Measurements from ENCODE around the gene IRAK2.
"Not testable (repeated sequence)": the region's sequence is repeated elsewhere in the genome, so short reads cannot be mapped to it uniquely, and the experiment has no call there.

Gene IRAK2

DNA sequence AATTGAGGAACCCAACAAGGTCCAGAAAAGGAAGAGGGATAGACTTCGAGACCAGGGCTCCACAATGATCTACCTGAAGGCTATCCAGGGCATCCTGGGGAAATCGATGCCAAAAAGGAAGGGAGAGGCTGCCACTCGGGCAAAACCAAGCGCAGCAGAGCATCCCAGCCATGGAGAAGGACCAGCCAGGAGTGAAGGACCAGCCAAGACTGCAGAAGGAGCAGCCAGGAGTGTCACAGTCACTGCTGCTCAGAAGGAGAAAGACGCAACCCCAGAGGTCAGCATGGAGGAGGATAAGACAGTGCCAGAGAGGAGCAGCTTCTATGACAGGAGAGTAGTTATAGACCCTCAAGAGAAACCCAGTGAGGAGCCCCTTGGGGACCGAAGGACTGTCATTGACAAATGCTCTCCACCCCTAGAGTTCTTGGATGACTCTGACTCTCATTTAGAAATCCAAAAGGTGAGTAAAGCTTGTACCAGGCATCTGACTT lies 95.5 kb downstream of the IRAK2 start:
- no peak for DNase-seq

DNA sequence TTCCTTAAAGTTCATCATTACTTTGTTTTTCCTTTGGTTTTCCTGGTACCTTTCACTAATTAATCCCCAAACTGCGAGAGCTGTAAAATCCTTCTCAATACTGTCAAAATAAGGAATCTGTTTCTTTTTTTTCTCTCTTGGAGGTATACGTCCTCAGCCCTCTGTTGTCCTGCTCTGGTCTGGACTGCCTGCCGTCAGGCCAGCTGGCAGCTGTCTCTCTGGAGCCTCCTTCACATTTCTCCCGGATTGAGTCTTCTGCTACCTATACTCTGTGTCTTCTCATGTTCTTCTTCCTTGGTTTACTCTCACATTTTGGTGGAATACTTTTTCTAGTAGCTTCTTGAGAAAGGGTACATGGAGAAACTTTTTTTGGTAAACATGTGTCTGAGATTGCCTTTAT lies 97.3 kb downstream of the IRAK2 start:
- DNase-seq, result no peak

DNA sequence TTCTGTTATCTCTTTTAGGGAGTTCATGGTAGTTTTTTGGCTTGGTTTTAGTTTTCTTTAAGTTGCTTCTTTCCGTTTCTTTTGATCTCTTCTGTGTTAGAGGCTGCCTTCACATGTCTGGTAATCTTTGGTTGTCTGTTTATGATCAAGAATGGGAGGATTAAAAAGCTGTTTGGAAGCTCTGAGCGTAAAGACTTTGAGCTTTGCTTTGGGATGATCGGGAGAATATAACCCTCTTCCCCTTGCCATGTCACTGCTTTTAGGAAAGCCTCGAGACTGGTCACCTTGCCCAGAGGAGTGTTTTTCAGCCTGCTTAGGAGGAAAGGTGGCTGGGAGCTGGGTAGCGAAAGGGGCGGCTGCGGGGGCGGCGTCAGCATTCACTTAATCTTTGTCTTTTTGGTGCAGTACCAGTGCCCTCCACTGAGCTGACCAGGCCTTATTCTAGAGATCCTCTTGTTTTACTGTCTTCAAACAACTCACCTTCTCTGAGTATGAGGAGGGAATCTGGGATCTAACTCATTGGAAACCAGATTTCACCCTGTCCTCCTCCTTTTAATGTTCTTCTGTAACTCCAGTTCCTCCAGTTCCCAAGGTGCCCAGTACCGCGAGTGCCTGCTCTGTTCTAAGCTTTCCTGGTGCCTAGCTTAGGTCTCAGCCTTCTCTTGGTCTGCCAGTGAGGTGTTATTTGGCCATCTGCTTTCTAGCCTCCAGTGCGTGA lies 99.1 kb downstream of the IRAK2 start:
- peak; percentile 66 for DNase-seq

DNA sequence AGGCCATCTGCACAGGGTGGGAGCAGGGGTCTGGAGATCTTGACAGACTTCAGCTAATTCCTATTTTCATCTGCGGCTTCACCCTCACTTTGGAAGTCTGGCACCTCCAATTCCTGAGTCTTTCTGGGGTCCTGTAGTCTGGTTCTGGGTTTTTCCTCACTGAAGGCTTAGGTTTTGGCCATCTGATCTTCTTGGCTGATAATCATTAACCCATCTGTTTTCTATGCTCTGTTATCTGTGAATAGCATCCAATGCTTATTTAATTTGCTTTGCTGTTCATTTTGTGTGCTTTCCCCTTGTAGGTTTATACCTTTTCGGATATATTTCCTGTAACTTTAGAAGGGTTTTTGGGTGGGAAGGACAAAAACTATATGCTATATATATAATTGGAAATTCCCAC lies 101.1 kb downstream of the IRAK2 start:
- DNase-seq, result no peak

DNA sequence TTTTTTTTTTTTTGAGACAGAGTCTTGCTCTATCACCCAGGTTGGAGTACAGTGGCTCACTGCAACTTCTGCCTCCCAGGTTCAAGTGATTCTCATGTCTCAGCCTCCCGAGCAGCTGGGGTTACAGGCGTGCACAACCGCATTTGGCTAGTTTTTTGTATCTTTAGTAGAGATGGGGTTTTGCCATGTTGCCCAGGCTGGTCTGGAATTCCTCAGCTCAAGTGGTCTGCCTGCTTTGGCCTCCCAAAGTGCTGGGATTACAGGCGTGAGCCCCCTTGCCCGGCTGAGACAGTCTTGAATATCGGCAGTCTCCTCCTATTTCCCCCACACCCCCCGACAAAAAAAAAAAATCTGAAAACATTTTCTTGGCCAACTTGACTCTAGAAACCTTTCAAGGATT lies 102.2 kb downstream of the IRAK2 start:
- DNase-seq, result not testable (repeated sequence)

DNA sequence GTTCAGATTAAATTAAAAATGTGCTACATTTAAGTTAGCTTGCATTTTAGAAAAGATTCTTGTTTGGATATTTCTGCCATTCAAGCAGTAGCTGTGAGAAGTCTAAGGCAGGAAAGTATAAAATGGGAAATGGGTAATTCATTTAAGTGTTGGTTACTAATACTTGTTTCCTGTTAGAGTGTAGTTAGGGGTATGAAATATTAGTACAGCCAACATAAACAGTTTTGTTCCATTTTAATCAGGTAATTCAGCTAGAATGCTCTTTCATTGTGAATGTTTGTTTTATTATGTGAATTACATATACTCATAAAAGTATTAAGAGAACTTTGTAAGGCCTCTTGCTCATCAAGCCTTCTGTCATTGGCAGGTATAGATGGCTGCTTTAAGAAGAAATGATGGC lies 103.4 kb downstream of the IRAK2 start:
- no peak for DNase-seq

DNA sequence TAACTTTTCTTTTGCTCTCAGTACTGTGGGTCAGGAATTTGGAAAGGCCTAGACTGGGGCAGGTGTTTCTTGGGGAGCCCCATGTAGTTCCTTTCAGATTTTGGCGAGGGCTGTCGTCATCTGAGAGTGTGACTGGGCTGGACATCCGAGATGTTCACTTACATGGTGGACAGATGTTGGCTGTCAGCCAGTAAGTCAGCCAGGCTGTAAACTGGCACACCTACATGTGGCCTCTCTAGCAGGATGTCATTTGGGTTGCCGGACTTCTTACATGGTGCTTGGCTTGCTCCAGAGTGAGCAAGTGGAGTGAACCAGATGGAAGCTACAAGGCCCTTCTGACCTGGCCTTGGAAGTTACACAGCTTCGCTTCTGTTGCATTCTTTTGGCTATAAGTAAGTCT lies 104.2 kb downstream of the IRAK2 start:
- DNase-seq, result no peak

DNA sequence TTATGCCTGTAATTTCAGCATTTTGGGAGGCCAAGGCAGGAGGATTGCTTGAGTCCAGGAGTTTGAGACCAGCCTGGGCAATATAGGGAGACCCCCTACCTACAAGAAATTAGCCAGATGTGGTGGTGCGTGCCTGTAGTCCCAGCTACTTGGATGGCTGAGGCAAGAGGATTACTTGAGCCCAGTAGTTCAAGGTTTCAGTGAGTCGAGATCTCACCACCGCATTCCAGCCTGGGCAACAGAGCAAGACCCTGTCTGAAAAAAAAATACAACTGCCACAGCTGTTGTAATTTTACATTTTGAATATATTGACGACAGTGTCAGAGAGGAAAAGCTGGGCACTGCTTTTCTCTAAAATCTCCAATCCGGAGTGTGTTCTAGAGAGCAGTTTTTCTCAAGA lies 104.7 kb downstream of the IRAK2 start:
- DNase-seq, result no peak

DNA sequence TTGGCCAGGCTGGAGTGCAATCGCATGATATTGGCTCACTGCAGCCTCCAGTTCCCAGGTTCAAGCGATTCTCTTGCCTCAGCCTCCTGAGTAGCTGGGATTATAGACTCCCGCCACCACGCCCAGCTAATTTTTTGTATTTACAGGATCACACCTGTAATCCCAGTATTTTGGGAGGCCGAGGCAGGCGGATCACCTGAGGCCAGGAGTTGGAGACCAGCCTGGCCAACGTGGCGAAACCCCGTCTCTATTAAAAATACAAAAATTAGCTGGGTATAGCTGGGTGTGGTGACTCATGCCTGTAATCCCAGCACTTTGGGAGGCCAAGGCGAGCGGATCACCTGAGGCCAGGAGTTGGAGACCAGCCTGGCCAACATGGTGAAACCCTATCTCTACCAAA lies 107.8 kb downstream of the IRAK2 start:
- not testable (repeated sequence) for DNase-seq

DNA sequence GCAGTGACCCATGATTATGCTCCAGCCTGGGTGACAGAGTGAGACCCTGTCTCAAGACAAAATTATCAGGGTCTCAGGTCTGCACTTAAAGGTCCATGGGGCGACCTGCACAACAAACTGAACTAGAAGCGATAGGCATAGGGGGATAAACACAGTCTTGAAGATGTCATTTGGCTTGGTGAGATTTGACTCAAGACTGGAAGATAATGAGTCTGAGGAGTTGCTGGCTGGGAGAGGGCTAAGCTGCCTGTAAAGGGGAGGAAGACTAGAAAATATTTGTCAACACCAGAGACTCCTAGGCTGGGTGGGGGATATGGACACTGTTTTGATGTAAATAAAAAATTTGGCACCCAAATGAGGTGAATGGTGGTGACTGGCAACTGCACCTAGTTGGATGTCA lies 108.3 kb downstream of the IRAK2 start:
- no peak for DNase-seq

DNA sequence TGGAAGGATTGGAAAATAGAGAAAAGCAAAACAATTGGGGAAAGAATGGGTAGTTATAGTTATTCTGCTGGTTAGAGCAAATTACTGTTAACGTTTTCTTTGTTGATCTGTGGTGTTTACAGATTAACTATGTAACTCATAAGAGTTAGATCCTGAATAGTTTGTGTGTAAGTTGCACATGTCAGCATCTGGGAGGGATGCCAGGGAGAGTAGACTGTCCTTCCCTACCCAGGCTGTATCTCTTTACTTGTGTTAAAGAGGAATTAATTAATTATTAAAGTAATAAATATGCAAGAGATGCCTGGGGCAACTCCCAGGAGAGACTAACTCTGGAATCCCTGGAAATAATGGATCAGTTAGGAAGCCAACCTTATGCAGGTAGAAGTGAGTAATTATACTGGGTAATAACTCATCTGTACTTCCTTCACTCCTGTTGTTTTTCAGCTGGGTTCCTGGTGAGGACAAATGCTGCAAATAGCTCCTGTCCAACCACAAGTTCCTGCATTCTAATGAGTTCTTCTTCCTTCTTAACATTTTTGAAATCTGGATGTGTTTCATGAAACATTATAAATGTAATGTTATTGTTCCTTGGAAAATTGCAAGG lies 109.1 kb downstream of the IRAK2 start:
- no peak for DNase-seq

DNA sequence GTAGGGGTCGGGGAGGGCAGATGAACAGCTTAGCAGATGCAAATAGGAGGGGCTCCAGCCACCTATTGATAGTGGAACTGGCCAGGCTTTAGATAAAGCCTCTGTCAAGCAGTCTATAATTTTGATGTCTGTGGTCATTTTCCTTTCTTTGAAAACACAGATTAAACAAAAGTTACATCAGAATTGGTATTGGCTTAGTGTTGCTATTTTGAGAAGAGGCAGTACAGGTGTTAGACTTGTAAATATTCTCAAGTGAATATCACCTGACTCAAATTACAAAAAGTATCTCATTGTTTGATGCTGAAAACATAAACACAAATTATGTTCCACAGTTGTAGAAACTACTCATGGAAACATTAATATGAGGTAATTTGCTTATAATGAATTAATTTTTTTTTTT lies 109.9 kb downstream of the IRAK2 start:
- no peak for DNase-seq

DNA sequence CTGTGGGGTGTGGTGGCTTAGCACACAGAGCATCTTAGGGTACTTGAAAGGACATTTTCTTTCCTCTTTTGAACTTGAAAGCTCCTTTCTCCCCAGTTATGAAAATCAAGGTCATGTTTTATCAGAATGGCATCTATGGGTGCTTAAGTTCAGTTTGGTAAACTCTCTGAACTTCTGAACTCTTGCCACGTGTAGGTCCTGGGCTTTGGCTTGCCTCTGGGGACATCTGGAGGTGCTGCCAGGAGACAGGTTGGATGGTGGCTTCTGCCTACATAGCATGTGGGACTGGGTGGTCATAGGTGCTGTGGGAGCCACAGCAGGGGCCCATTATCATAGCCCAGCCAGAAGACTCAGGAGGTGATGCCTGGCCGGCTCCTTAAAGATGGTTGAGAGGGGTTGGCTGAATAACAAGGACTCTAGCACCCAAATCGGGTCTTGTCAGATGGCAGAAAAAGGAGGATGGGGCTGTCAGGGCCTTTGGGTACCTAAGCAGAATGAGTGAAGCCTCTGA lies 112.5 kb downstream of the IRAK2 start:
- DNase-seq, result no peak

DNA sequence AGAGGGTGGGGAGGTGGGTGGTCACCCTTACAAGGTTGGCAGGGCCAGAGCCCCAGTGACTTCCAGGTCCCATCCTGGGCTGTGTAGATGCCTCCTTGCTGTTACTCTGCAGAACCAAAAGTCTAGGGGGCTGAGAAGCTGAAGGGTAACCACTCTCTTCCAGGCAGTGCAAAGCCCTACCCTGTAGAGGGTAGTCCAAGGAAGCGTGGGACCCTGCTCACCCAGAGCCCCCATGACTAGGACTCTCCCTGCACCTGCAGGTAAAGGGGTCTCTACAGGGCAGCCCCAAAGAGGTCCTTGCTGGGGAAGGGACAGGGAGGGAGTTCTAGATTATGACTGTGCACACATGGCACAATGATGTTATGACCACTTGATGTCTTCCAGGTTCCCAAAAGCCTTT lies 113.8 kb downstream of the IRAK2 start:
- no peak for DNase-seq

DNA sequence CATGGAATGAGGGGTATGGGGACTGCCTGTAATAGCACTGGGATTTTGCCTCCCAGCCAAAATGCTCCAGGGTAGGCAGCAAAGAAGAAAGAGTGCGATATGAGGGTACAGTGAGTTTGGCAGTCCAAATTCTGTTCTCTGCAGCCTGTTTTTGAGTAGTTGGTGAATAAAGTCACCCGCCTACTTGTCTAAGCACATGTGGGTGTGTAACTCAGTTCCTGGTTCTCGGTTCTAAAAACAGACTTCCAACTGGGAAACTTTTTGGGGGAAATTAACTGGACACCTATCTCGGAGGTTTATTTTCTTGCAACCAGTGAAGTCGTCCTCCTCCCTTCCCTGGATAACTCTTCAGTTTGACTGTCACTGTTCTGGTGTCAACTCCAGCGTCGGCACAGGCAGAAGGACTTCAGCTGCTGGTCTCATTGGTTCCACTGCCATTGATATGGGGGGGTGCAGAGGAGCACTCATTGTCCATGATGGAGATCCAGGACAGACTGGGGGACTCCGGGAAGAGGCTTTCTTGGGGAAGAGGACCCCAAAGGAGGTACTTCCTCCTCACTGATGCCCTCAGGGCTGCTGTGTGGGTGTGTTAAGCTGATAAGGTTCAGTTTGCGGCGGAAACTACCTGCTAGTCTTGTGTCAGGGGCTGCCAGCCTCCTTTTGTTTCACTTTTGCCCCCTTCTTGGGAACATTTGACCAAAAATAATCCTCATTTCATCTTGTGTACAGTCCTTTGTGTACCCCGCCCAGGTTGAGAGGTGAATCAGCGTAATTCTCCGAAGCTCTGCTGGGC lies 114.9 kb downstream of the IRAK2 start:
- no peak for DNase-seq

DNA sequence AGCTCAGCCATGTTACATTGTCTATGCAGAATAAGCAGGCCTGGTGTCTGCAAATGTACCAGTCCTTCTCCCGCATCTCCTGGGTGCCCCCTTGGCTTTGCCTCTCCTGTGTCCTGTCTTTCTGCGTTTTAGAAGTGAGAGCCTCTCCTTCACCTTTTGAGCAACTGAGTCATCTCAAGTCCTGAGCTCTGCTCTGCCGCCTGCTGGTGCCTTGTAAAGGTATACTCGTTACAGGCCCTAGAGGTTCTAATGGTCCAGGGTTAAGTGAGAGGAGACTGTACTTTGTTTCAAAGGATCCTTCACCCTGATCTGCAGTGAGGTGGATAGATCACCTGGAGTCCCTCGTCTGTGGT lies 115.4 kb downstream of the IRAK2 start:
- DNase-seq, result no peak

DNA sequence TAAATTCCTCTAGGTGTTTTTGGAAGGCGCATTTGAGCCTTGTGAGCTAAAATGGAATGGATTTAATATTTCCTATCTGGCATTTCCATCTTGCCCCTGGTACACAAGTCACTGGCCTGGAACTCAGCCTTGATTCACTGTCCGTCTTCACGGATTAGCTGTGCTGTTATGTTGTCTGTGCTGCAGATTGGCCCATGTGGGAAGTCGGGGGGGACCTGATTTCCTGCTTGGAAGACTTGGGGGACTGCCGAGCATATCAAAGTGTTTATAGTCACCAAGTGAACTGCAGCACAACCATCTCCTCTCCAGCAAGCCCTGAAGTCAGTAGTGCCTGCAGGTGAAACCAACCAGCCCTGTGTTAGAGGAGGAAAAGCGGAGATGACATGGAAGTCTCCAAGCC lies 115.9 kb downstream of the IRAK2 start:
- DNase-seq, result no peak

DNA sequence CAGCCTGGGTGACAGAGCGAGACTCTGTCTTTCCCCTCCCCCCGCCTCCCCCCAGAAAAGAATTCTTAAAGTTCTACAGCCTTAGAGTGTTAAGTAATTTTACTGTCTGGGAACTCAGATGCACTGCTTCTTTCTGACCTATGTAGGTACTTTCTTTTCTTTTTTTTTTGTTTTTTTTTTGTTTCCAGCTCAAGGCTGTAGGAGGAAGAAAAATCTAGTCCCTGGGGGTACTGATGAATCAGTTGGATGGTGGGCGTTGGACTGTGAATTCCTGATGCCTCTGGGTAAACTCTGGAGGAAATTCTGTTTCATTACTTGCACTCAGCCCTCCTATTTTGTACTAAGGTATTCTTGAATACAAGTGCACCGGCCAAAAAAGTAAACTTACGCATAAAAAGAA lies 117.2 kb downstream of the IRAK2 start:
- no peak for DNase-seq

DNA sequence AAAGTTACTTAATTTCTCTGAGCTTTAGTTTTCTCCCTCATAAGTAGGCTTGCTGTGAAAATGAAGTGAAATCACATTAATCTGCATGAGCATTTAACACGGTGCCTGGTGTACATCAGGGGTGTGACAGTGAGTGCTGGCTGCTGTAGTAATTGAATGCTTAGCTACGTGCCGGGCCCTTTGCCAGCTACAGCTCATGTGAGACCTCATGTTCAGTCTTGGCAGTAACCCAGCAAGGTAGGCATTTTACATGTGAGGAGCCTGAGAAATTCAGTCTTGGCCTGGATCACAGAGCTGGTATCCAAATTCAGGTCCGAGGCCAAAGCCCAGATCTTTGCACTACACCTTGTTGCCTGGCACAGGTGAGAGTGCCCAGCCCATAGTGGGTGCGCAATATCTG lies 118.9 kb downstream of the IRAK2 start:
- DNase-seq, result no peak

DNA sequence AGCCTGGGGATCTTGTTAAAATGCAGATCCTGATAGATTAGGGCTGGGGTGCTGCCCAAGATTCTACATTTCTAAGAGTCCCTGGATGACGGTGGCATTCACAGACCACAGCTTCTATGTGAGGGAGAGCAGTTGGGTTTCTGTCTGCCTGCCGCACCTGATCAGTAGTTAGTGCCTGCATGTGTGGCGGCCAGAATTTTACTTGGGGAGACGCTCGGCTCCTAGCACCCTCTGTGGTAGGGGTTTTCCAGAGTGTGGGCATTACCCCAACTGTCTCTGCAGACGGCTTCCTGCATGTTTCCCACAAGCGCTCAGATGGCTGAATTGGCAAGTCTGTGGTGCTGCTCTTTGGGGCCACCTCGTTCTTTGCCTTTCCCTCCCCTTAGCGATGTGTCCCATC lies 119.8 kb downstream of the IRAK2 start:
- no peak for DNase-seq

DNA sequence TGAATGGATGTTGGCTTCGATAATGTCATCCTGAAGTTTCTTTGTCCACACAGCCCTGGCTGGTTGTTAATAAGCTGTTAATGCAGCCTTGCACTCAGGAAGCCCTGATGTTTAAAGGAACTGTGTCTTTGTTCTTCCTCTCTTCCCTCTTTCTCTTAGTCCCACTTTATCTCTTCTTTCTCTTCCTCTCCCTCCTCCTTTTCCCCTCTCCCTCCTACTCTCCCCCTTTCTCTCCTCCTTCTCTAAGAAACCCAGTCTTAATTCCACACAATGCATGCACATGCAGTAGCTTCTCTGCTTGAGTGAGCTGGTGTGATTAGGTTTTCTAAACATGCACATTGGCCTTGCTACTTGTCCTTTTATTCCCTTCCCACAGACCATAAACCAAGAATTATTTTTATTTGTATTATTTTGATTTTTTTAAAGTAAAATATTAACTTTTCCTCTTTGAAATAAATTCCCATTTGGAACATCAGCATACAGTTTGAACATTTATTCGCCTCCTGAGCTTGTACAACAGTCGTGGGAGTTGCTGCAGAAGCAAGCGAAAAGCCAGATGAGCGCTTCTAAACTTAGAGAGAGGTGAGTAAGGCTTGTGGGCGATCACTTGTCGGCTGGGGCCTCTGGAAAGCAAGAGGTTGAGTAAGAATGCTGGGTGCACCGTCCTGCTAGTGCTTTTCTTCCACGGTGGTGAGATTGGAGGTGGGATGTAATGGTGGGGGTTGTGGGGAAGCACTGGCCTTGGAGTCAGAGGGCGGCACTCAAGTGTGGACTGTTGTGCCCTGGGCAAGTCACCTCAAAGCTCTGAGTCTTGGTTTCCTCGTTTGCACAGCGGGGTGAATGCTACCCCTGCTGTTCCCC lies 120.8 kb downstream of the IRAK2 start:
- DNase-seq, result no peak

DNA sequence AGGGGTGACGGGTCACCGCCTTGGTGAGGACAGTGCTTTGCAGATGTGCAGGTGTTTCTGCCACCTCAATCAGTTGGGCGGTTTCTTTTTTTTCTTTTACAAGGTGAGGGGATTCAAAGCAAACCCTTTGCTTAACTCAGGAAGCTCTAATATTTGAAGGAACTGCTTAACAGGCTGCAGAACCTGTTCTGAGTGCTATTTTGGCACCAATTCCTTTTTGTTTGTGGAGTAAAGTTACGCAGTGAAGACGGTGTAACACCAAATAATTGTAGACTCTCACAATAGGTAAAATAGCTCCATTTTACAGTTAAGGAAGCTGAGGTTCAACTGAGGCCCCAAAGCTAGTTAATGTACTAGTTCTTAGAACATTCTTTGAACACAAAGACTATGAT lies 121.4 kb downstream of the IRAK2 start:
- no peak for DNase-seq
